Large intestine (tissue), 3 donors: ENCODE results near the gene ARRDC1. TPM values are rescaled to one million over a fixed set of nuclear protein-coding genes. Genes with fewer than 3 reads are reported as not detected.
"Not testable (repeated sequence)": the region's sequence is repeated elsewhere in the genome, so short reads cannot be mapped to it uniquely, and the experiment has no call there.

ENCODE experiments used
- DNase-seq, 2 donors: peaks; one replicate each; pipeline versions ENCODE4 v3.0.0 to v3.0.0-alpha.2; 2013
- H3K27ac ChIP-seq: one replicate; pipeline ENCODE4 v1.5.1; 2013; ENCODE audit warnings: low read length
- H3K27me3 ChIP-seq: 2 replicates; pipeline ENCODE4 v1.6.1; 2013; ENCODE audit warnings: low read length; ENCODE audit not compliant: control insufficient read depth, insufficient read depth
- H3K36me3 ChIP-seq: 2 replicates; pipeline ENCODE4 v1.6.1; 2013; ENCODE audit warnings: low read length; ENCODE audit not compliant: control insufficient read depth, insufficient read depth
- H3K4me1 ChIP-seq: one replicate; pipeline ENCODE4 v1.6.1; 2013; ENCODE audit warnings: low read length; ENCODE audit not compliant: control insufficient read depth, insufficient read depth
- H3K4me3 ChIP-seq: one replicate; pipeline ENCODE4 v1.5.1; 2013; ENCODE audit warnings: low read length
- H3K9me3 ChIP-seq: one replicate; pipeline ENCODE4 v1.6.1; 2013; ENCODE audit warnings: mild to moderate bottlenecking, low read depth, low read length, moderate library complexity; ENCODE audit not compliant: control insufficient read depth
- WGBS: methylation state at CpG from one replicate; pipeline ENCODE4 v1.1.5; 2013; ENCODE audit warnings: low lambda C conversion rate; ENCODE audit not compliant: insufficient coverage; 5-methylcytosine and 5-hydroxymethylcytosine counted together
- polyA plus RNA-seq: library from polyadenylated mRNA; unstranded; fragments of 120-200 nt; gene quantifications from one replicate; pipeline ENCODE4 v1.2.1, GENCODE V29; 2013

The ARRDC1 gene
- polyA plus RNA-seq, 1 donor = 59.8 TPM

DNA sequence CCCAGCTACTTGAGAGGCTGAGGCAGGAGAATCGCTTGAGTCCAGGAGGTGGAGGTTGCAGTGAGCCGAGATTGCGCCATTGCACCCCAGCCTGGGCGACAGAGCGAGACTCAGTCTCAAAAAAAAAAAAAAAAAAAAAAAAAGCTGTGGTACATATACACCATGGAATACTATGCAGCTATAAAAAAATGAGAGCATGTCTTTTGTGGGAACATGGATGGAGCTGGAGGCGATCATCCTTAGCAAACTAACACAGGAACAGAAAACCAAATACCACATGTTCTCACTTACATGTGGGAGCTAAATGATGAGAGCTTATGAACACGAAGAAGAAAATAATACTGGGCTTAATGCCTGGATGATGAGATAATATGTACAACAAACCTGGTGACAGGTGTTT lies 8.9 kb upstream of the ARRDC1 start:
- not testable (repeated sequence) for H3K9me3 ChIP-seq, H3K27me3 ChIP-seq, H3K36me3 ChIP-seq, DNase-seq, H3K4me3 ChIP-seq, H3K27ac ChIP-seq, H3K4me1 ChIP-seq
- WGBS = no CpG with 5 or more reads among the region's 7 CpGs

DNA sequence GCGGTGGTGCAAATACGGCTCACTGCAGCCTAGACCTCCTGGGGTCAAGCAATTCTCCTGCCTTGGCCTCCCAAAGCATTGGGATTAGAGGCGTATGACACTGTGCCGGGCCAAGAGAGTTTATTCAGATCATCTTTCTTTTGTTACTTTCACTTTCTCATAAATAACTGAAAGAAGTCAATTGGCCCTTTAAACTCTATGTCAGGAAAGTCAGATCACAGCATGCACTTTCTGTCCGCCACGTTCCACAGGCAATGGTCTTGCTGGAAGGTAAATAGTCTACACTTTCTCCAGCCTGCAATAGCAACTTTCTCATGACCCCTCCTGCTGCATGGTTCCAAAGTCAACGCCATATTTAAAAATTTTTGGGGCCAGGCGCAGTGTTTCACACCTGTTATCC lies 6.5 kb upstream of the ARRDC1 start:
- Histone ChIP-seq H3K4me3 (no peak overlapping the region), H3K27ac (no peak overlapping the region), H3K9me3 (no peaks in the 10 kb centered on the region), H3K27me3 (peaks cover 8% of the 10 kb centered on the region), H3K36me3 (no peaks in the 10 kb centered on the region), H3K4me1 (no peaks in the 10 kb centered on the region)
- WGBS = no CpG with 5 or more reads among the region's 8 CpGs
- no peak for DNase-seq

DNA sequence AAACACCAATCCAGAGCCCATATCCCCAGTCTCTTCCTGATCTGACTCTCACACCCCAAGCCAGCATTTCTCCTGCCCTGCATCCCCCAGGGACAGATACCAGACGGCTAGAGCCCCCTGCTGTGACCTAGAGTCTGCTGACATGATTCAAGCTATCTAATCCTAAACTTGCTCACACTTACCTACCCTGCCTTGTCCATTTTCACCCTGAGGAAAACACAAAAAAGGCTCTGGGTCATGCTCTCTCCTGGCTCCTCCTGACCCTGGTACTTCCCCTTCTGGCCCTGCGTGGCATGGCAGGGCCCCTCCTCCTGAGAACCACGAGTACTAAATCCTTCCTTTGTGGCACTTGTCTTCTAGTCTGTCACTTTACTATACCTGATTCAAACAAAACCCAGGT lies 2.8 kb upstream of the ARRDC1 start:
- peaks cover 14% of the 10 kb centered on the region for H3K27me3 ChIP-seq
- H3K4me1 ChIP-seq = peaks cover 13% of the 10 kb centered on the region
- H3K4me3 ChIP-seq = no peak overlapping the region
- no peaks in the 10 kb centered on the region for H3K36me3 ChIP-seq
- no peaks in the 10 kb centered on the region for H3K9me3 ChIP-seq
- no peak for DNase-seq
- no peak overlapping the region for H3K27ac ChIP-seq
- WGBS = no CpG with 5 or more reads among the region's 3 CpGs

DNA sequence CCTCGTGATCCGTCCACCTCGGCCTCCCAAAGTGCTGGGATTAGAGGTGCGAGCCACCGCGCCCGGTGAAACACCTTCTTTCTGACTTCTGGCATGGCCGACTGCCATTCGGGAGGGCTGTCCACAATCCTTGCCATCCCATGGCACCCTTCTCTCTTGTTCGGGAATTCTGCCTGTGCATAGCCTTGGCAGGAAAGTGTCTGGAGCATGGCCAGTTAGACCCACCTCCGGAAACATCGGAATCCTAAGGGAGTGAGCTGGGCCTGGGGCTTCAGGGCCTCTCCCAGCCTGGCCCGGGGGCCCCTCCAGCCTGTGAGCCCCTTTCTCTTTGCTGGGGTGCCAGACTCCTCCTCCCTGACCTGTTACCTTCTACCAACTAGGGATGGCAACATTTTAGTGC lies 1.6 kb upstream of the ARRDC1 start:
- no CpG with 5 or more reads among the region's 13 CpGs for WGBS
- Histone ChIP-seq H3K9me3 (no peaks in the 10 kb centered on the region), H3K27ac (no peak overlapping the region), H3K4me3 (no peak overlapping the region), H3K27me3 (peaks cover 14% of the 10 kb centered on the region), H3K36me3 (peaks cover 2% of the 10 kb centered on the region), H3K4me1 (peaks cover 23% of the 10 kb centered on the region)
- DNase-seq = no peak

DNA sequence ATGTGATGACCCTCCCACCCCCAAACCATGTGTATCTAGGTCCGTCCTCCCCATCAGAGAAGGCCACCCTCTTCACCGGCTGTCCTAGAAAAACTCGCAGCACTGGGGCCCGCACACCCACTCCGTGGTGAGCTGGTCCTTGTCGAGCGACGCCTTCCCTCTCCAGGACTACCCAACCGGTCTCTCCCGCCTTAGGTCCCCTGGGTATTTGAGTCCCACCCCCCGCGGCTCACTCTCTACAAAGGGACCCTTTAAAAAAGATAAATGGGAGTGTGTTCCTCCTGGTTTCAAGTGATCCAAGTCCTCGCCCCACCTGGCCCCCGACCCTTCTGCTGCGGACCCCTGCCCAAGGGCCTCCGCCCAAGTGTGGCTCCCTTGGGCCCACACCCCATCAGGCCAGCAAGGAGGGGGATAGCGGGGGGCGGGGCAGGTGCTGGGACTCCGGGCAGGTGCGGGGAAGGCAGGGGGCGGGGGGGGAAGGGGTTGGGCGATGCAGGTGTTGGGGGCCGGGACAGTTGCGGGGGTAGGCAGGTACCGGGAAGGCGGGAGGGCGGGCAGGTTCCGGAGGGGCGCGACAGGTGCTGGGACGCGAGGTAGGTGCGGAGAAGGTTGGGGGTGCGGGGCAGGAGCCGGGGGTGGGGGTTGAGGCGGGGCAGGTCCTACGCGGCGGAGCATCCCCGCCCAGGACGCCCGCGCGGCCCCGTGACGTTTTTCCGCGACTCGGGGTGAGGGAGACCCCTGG lies 970 bp upstream of the ARRDC1 start:
- H3K9me3 ChIP-seq = no peaks in the 10 kb centered on the region
- H3K4me1 ChIP-seq = peaks cover 23% of the 10 kb centered on the region
- H3K27ac ChIP-seq = no peak overlapping the region
- H3K4me3 ChIP-seq = peak overlapping the region; percentile 35
- H3K36me3 ChIP-seq = peaks cover 4% of the 10 kb centered on the region
- peaks cover 14% of the 10 kb centered on the region for H3K27me3 ChIP-seq
- WGBS = no CpG with 5 or more reads among the region's 49 CpGs
- peak in 1 of 2 donors; percentile 34 for DNase-seq

DNA sequence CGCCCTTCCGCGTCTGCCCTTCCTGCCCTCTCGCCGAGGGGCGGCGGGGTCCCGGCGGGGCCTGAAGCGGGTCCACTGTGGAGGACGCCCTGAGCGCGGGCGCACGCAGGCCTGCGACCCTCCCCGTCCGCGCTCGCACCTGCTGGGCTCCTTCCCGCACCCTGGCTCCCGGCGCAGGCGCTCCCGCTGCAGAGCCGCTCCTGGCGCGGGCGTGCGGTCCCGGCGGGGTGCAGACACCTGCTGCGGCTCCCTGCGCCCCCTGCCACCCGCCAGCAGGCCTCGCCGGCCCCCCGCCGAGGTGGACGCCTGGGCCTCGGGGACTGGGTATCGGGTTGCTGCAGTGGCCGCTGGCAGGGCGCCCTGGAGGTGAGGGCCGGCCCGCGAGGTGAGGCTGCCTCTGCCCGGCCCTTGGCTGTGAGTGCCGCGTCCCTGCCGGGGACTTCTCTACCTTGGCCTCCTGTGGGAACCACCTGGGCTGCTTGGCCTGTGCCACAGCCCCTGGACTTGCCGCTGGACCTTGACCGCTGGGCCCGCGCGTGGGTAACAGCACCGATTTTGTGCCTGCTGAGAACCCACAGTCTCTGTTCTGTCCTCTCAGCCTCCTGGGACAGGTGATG lies 627 bp downstream of the ARRDC1 start:
- H3K36me3 ChIP-seq = peaks cover 6% of the 10 kb centered on the region
- H3K4me3 ChIP-seq = peak overlapping the region; percentile 48
- DNase-seq = peak in 1 of 2 donors; percentile 58
- H3K27me3 ChIP-seq = peaks cover 14% of the 10 kb centered on the region
- H3K9me3 ChIP-seq = no peaks in the 10 kb centered on the region
- H3K4me1 ChIP-seq = peaks cover 23% of the 10 kb centered on the region
- WGBS = no CpG with 5 or more reads among the region's 57 CpGs
- H3K27ac ChIP-seq = peak overlapping the region; percentile 63

DNA sequence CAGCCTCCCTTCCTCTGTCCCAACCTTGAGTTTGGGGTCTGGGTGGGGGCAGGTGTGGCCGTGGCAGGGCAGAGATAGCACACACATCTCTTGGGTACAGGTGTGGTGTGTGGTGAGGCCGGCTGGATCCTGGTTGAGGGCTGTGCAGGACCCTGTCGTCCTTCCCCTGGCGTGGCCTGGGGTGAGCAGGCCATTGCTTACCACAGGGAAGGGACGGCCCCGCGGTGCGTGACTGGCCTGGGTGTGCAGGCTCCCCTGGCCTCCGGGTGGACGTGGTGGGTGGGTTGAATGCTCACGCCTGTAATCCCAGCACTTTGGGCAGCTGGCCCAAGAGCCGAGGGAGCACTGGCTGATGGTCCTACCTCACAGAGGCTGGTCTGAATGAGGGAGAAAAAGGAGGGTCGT lies 1.2 kb downstream of the ARRDC1 start:
- Histone ChIP-seq H3K4me3 (peak overlapping the region; percentile 48), H3K27me3 (peaks cover 14% of the 10 kb centered on the region), H3K4me1 (peaks cover 28% of the 10 kb centered on the region), H3K9me3 (no peaks in the 10 kb centered on the region), H3K27ac (peak overlapping the region; percentile 43), H3K36me3 (peaks cover 6% of the 10 kb centered on the region)
- no CpG with 5 or more reads among the region's 13 CpGs for WGBS
- DNase-seq = peak in 1 of 2 donors; percentile 39

DNA sequence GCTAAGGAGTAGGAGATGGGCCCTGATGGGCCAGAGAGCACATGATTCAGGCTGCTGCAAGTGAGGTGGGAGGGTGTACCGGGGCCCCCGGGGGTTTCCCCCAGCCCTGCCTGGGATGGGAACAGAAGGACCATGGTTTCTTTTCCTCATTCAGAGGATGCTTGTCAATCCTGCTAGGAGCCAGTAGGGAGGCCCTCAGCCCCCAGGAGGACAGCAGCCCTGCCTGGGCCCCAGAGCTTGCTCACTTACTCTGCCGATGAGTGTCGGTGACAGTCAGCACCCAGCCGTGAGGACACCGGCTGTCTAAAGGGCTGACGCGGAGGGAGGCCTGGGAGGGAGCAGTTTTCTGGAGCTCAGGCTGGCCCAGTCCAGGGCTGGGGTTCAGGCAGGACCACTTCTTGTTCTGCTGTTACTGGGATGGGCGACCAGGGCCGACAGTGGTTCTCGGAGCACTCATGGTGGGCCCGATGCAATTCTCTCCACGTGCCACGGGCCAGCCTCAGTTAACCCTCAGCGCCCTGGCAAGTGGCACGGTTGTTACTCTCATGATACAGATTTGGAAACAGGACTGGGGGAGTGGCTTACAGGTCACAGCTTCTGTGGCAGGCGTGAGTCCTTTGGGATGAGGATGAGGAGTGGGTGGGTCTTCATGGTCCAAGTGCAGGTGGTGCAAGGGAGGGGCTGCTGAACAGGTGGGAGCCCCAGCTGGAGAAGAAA lies 1.8 kb downstream of the ARRDC1 start:
- H3K27me3 ChIP-seq = peaks cover 13% of the 10 kb centered on the region
- H3K36me3 ChIP-seq = peaks cover 6% of the 10 kb centered on the region
- H3K9me3 ChIP-seq = no peaks in the 10 kb centered on the region
- WGBS = 40% methylated on average over 1 of the region's 17 CpGs
- H3K4me1 ChIP-seq = peaks cover 34% of the 10 kb centered on the region
- peak overlapping the region; percentile 48 for H3K4me3 ChIP-seq
- H3K27ac ChIP-seq = peak overlapping the region; percentile 2
- DNase-seq = peak in 1 of 2 donors; percentile 74

DNA sequence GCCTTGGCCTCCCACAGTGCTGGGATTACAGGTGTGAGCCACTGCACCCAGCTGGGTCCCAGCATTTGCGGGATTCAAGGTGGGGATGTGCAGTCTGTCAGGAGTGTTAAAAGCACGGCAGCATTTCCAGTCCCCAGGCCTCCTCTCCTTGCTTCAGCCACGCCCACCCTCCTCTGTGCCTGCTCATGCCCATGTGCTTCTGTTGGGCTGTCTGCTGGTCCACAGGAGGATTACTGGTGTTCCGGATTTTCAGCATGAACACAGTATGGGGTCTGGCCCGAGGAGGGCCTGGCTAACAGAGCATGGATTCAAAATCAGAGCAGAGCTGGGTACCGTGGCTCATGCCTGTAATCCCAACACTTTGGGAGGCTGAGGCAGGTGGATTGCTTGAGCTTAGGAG lies 5.5 kb downstream of the ARRDC1 start:
- Histone ChIP-seq H3K36me3 (peaks cover 33% of the 10 kb centered on the region), H3K27ac (peak overlapping the region; percentile 95), H3K9me3 (peaks cover 3% of the 10 kb centered on the region), H3K4me1 (peaks cover 46% of the 10 kb centered on the region), H3K4me3 (no peak overlapping the region), H3K27me3 (no peaks in the 10 kb centered on the region)
- no peak for DNase-seq
- WGBS = no CpG with 5 or more reads among the region's 6 CpGs
